HepG2 (cell line): ENCODE results near the gene HYAL2. TPM values are rescaled to one million over a fixed set of nuclear protein-coding genes. Genes with fewer than 3 reads are reported as not detected.

Experiments used
- ARHGAP35 ChIP-seq: sonication (generic); formaldehyde crosslinking; IDR thresholded peaks from 2 replicates; pipeline ENCODE4 v1.9.0; 2022; ENCODE audit warnings: mild to moderate bottlenecking, inconsistent platforms, moderate library complexity, missing genetic modification reagents, borderline replicate concordance
- EED ChIP-seq: sonication (generic); formaldehyde crosslinking; IDR thresholded peaks from 2 replicates; pipeline ENCODE4 v1.5.0; 2020; ENCODE audit warnings: mild to moderate bottlenecking, missing genetic modification reagents
- PCBP1 ChIP-seq: fragments of 200-400 bp; formaldehyde crosslinking; IDR thresholded peaks from 2 replicates; pipeline ENCODE4 v1.6.1; 2017; ENCODE audit warnings: mild to moderate bottlenecking, low read depth, low read length, borderline replicate concordance
- SALL2 ChIP-seq: sonication (generic); formaldehyde crosslinking; IDR thresholded peaks from 2 replicates; pipeline ENCODE4 v1.8.1; 2023; ENCODE audit warnings: mild to moderate bottlenecking, missing genetic modification reagents, inconsistent platforms
- SSRP1 ChIP-seq: IDR thresholded peaks from 2 replicates; pipeline ENCODE4 v1.6.1; 2016; ENCODE audit warnings: control low read depth
- STAT5B ChIP-seq: sonication (generic); formaldehyde crosslinking; IDR thresholded peaks from 2 replicates; pipeline ENCODE4 v1.4.0; 2020; ENCODE audit warnings: missing genetic modification reagents
- ZNF234 ChIP-seq: sonication (generic); formaldehyde crosslinking; conservative IDR thresholded peaks from 2 replicates; pipeline ENCODE4 v1.5.1; 2020; ENCODE audit warnings: mild to moderate bottlenecking, missing genetic modification reagents
- ZNF367 ChIP-seq: sonication (generic); formaldehyde crosslinking; IDR thresholded peaks from 2 replicates; pipeline ENCODE4 v1.4.0; 2020; ENCODE audit warnings: missing genetic modification reagents, borderline replicate concordance
- ZNF768 ChIP-seq: sonication (generic); formaldehyde crosslinking; IDR thresholded peaks from 2 replicates; pipeline ENCODE4 v1.4.0; 2020; ENCODE audit warnings: missing genetic modification reagents
- polyA plus RNA-seq, 8 experiments: library from polyadenylated mRNA; depleted of rRNA in 3 of 8; stranded (reverse) in 7 of 8; unstranded in 1 of 8; fragments of >200 nt; fragmentation: Illumina TruSeq in 4 of 8; extraction: Trizol in 4 of 8; gene quantifications; 2 replicates each; pipeline versions ENCODE4 v1.2.1 to v1.2.3, GENCODE V29; 2011 to 2016; ENCODE audit warnings: low read depth in 4 of 8, missing spikeins in 1 of 8, mixed read lengths in 1 of 8; ENCODE audit not compliant: insufficient read depth in 1 of 8
- total RNA-seq, 5 experiments: library from RNA; depleted of rRNA; stranded (reverse); fragments of >200 nt; fragmentation: Illumina TruSeq; extraction: Trizol; gene quantifications; 2 replicates each; pipeline ENCODE4 v1.2.3, GENCODE V29; 2016; ENCODE audit warnings: low read depth in 1 of 5
- TF ChIP-seq, protein P1 (sequence below): sonication (generic); formaldehyde crosslinking; IDR thresholded peaks from 2 replicates; pipeline ENCODE4 v1.4.0; 2020; ENCODE audit warnings: mild to moderate bottlenecking, missing genetic modification reagents
- TF ChIP-seq, protein P2 (sequence below): sonication (generic); formaldehyde crosslinking; IDR thresholded peaks from 2 replicates; pipeline ENCODE4 v1.8.1; 2023; ENCODE audit warnings: missing genetic modification reagents, inconsistent platforms, borderline replicate concordance
- TF ChIP-seq, protein P3 (sequence below): IDR thresholded peaks from 2 replicates; pipeline ENCODE4 v1.6.1; 2018; ENCODE audit warnings: missing genetic modification reagents
- TF ChIP-seq, protein P4 (sequence below): sonication (generic); formaldehyde crosslinking; IDR thresholded peaks from 2 replicates; pipeline ENCODE4 v1.5.1; 2020; ENCODE audit warnings: mild to moderate bottlenecking, missing genetic modification reagents, borderline replicate concordance
- TF ChIP-seq, protein P5 (sequence below): sonication (generic); formaldehyde crosslinking; IDR thresholded peaks from 2 replicates; pipeline ENCODE4 v1.4.0; 2020; ENCODE audit warnings: missing genetic modification reagents

HYAL2 gene
- total and polyA plus RNA-seq, 2 of the 13 experiments (the other 11 are each of a cell fraction or from before 2014, with no cell fraction given): 76.2 to 102 TPM

DNA sequence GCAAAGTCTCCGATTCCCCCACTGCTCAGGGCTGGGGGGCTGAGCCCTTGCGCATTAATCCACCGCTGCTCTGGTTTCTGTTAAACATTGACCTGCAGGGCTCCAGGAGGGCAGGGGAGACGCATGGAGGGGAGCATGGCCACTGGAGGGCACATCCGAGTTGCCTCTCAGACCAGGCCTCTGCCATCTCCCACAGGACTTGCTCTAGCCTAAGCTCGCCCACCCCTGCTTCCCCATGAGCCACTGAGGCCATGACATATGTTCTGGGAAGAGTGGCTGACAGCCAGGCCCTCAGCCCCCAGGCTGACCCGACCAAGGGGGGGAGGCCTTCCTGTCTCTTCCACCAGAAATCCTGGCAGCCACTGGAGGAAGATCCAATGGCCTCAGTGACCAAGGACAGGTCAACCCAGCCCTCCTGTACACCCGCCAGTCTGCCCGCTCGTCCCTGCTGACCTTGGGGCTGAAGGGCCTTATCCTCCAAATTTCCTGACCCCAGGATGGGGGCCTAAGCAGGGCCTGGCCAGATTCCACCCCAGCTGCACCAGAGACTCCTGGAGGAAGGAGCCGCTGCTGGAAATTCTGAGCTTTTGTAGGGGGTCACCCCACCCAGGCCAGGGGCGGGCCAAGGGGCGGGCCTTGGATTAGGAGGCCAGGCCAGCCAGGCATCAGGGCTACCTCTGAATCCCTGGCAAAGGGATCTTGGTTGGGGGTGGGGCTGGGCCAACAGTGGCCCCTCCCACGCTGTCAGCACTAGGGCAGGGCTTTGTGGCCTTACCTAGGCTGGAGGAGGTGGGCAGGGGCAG, 19.3 kb downstream of the HYAL2 start, which contains the start of gene HYAL1 (continued):
- TF ChIP-seq, protein P1, sequence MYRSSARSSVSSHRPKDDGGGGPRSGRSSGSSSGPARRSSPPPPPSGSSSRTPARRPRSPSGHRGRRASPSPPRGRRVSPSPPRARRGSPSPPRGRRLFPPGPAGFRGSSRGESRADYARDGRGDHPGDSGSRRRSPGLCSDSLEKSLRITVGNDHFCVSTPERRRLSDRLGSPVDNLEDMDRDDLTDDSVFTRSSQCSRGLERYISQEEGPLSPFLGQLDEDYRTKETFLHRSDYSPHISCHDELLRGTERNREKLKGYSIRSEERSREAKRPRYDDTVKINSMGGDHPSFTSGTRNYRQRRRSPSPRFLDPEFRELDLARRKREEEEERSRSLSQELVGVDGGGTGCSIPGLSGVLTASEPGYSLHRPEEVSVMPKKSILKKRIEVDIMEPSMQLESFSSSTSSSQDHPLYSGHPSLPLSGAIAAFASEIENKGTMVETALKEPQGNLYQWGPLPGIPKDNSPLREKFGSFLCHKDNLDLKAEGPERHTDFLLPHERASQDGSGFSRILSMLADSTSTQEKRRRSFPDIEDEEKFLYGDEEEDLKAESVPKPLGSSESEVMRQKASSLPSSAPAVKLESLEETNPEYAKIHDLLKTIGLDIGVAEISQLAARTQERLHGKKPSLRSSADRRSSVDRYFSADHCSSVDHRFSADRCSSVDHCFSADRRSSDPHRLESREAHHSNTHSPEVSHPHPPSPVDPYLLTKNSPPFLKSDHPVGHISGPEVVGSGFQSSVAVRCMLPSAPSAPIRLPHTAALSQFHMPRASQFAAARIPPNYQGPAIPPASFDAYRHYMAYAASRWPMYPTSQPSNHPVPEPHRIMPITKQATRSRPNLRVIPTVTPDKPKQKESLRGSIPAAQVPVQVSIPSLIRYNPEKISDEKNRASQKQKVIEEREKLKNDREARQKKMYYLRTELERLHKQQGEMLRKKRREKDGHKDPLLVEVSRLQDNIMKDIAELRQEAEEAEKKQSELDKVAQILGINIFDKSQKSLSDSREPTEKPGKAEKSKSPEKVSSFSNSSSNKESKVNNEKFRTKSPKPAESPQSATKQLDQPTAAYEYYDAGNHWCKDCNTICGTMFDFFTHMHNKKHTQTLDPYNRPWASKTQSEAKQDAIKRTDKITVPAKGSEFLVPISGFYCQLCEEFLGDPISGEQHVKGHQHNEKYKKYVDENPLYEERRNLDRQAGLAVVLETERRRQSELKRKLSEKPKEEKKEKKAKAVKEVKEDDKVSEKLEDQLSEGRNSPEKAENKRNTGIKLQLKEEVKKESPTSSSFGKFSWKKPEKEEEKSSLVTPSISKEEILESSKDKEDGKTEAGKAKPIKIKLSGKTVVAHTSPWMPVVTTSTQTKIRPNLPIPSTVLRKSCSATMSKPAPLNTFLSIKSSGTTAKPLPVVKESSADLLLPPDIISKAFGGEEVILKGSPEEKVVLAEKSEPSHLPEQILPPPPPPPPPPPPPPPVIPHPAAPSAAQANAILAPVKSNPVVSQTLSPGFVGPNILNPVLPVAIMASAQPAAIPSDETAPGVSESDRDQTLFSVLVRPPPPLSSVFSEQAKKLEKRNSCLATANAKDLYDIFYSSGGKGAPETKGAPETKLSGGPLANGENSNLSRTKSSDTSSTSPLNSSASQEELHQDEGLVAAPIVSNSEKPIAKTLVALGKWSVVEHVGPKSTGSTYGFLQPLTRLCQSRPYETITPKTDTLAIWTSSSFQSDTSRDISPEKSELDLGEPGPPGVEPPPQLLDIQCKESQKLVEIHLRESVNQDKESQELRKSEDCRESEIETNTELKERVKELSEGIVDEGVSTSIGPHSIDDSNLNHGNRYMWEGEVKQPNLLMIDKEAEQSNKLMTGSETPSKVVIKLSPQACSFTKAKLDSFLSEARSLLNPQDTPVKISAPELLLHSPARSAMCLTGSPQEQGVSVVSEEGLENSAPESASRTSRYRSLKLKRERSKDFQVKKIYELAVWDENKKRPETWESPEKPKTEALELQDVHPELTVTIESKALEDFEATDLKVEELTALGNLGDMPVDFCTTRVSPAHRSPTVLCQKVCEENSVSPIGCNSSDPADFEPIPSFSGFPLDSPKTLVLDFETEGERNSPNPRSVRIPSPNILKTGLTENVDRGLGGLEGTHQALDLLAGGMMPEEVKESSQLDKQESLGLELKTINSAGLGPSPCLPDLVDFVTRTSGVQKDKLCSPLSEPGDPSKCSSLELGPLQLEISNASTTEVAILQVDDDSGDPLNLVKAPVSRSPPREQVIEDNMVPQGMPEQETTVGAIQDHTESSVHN (CRISPR knock-in tag): 0 out of 2 replicates have a peak, but pooled peaks have one; percentile 22
- TF ChIP-seq SALL2 (no peak; the same call in 1 of the 2 replicates), ZNF367 (CRISPR knock-in tag) (no peak), ARHGAP35 (peak; percentile 90; the same call in 1 of the 2 replicates), ZNF234 (CRISPR knock-in tag) (no peak; the same call in 1 of the 2 replicates), PCBP1 (peak; percentile 60; the same call in 1 of the 2 replicates), SSRP1 (CRISPR knock-in tag) (no peak; the same call in 1 of the 2 replicates), ZNF768 (CRISPR knock-in tag) (peak; percentile 80), EED (CRISPR knock-in tag) (0 out of 2 replicates have a peak, but pooled peaks have one; percentile 57), STAT5B (CRISPR knock-in tag) (no peak)
- TF ChIP-seq, protein P2, sequence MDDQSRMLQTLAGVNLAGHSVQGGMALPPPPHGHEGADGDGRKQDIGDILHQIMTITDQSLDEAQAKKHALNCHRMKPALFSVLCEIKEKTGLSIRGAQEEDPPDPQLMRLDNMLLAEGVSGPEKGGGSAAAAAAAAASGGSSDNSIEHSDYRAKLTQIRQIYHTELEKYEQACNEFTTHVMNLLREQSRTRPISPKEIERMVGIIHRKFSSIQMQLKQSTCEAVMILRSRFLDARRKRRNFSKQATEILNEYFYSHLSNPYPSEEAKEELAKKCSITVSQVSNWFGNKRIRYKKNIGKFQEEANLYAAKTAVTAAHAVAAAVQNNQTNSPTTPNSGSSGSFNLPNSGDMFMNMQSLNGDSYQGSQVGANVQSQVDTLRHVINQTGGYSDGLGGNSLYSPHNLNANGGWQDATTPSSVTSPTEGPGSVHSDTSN: no peak
- TF ChIP-seq, protein P3, sequence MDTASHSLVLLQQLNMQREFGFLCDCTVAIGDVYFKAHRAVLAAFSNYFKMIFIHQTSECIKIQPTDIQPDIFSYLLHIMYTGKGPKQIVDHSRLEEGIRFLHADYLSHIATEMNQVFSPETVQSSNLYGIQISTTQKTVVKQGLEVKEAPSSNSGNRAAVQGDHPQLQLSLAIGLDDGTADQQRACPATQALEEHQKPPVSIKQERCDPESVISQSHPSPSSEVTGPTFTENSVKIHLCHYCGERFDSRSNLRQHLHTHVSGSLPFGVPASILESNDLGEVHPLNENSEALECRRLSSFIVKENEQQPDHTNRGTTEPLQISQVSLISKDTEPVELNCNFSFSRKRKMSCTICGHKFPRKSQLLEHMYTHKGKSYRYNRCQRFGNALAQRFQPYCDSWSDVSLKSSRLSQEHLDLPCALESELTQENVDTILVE: peak; percentile 48; the same call in 1 of the 2 replicates
- TF ChIP-seq, protein P4, sequence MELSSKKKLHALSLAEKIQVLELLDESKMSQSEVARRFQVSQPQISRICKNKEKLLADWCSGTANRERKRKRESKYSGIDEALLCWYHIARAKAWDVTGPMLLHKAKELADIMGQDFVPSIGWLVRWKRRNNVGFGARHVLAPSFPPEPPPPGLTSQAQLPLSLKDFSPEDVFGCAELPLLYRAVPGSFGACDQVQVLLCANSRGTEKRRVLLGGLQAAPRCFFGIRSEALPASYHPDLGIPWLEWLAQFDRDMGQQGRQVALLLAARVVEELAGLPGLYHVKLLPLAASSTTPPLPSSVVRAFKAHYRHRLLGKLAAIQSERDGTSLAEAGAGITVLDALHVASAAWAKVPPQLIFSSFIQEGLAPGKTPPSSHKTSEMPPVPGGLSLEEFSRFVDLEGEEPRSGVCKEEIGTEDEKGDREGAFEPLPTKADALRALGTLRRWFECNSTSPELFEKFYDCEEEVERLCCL (CRISPR knock-in tag): peak; percentile 28; the same call in 1 of the 2 replicates
- TF ChIP-seq, protein P5, sequence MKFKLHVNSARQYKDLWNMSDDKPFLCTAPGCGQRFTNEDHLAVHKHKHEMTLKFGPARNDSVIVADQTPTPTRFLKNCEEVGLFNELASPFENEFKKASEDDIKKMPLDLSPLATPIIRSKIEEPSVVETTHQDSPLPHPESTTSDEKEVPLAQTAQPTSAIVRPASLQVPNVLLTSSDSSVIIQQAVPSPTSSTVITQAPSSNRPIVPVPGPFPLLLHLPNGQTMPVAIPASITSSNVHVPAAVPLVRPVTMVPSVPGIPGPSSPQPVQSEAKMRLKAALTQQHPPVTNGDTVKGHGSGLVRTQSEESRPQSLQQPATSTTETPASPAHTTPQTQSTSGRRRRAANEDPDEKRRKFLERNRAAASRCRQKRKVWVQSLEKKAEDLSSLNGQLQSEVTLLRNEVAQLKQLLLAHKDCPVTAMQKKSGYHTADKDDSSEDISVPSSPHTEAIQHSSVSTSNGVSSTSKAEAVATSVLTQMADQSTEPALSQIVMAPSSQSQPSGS (CRISPR knock-in tag): peak; percentile 35; the same call in 1 of the 2 replicates
